ENCODE results near the gene DCBLD1.

DCBLD1 gene

DNA sequence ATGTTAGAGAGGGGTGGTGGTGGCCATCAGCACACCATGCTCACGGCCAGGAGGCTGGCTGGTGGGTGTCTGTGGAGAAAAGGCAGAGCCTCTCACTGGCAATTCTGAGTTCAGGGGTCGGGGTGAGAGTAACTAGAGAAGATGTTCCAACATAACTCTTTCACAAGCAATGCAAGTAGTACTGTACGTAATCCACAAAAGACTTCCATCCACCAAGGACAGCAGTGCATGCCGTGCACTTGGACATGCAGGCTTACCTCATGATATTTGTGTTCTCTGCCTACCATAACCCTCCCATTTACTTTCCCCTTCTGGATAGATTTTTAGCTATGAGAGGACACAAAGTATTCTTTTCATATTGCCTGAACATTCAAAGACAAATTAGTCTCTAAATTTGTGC lies 51.3 kb downstream of the DCBLD1 start:
- DNase-seq (ENCODE audit: low read depth), result no peak
- TF ChIP-seq, protein P1, sequence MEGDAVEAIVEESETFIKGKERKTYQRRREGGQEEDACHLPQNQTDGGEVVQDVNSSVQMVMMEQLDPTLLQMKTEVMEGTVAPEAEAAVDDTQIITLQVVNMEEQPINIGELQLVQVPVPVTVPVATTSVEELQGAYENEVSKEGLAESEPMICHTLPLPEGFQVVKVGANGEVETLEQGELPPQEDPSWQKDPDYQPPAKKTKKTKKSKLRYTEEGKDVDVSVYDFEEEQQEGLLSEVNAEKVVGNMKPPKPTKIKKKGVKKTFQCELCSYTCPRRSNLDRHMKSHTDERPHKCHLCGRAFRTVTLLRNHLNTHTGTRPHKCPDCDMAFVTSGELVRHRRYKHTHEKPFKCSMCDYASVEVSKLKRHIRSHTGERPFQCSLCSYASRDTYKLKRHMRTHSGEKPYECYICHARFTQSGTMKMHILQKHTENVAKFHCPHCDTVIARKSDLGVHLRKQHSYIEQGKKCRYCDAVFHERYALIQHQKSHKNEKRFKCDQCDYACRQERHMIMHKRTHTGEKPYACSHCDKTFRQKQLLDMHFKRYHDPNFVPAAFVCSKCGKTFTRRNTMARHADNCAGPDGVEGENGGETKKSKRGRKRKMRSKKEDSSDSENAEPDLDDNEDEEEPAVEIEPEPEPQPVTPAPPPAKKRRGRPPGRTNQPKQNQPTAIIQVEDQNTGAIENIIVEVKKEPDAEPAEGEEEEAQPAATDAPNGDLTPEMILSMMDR (IDR thresholded peaks at IDR 0.05; ENCODE audit: low read depth, low read length), result no peak
- no peak for TF ChIP-seq POLR2A (IDR thresholded peaks at IDR 0.05; ENCODE audit: extremely low read depth, insufficient read length)
- TF ChIP-seq, protein P2, sequence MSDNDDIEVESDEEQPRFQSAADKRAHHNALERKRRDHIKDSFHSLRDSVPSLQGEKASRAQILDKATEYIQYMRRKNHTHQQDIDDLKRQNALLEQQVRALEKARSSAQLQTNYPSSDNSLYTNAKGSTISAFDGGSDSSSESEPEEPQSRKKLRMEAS (IDR thresholded peaks at IDR 0.05; ENCODE audit: low read depth, low read length), result no peak
- no peak for TF ChIP-seq MYC (IDR thresholded peaks at IDR 0.05; ENCODE audit: low read depth, low read length)
- no peak overlapping the region for H3K4me3 ChIP-seq (ENCODE audit: low read depth, low read length)

DNA sequence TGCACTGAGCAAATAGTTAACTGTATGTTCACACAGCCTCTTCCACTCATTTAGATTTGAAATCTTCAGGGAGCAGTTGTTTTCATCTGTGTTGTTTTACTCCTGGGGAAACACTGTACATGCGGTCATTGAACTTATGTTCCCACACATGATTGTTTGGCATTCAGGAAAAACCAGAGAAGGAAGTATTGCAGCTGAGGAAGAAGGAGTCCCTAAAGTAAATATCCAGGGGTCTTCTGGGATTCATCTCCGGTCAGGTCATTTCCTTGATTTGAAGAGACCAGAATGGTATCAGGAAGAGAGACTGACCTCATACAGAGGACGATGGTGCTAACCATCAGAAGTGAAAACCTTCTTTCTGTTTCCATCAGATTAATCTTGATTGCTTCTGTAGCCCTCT lies 52.5 kb downstream of the DCBLD1 start:
- DNase-seq (ENCODE audit: low read depth), result no peak
- TF ChIP-seq POLR2A (IDR thresholded peaks at IDR 0.05; ENCODE audit: extremely low read depth, insufficient read length) (no peak), MYC (IDR thresholded peaks at IDR 0.05; ENCODE audit: low read depth, low read length) (no peak)
- TF ChIP-seq, protein P2 (IDR thresholded peaks at IDR 0.05; ENCODE audit: low read depth, low read length), result no peak
- TF ChIP-seq, protein P1 (IDR thresholded peaks at IDR 0.05; ENCODE audit: low read depth, low read length), result no peak
- H3K4me3 ChIP-seq (ENCODE audit: low read depth, low read length), result no peak overlapping the region

DNA sequence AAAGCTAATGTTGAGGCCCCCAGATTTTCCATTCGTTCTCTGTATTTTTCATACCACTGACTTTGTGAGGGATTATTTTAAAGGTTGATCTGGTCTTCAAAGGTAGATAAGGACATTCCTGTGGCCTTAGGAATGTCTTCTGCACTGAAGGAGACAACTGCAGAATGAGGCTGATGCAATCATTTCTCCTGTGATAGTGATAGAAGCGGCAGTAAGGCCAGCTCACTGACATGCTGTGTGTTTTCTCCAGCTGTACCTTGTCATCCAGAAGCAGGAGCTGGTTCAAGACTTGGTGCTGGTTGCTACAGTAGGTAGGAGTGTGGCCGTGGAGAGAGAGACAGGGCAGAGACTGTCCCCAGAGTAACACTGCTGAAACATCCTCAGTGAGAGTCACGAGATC lies 53.8 kb downstream of the DCBLD1 start:
- no peak overlapping the region for H3K4me3 ChIP-seq (ENCODE audit: low read depth, low read length)
- TF ChIP-seq MYC (IDR thresholded peaks at IDR 0.05; ENCODE audit: low read depth, low read length) (no peak), POLR2A (IDR thresholded peaks at IDR 0.05; ENCODE audit: extremely low read depth, insufficient read length) (no peak)
- TF ChIP-seq, protein P1 (IDR thresholded peaks at IDR 0.05; ENCODE audit: low read depth, low read length), result no peak
- TF ChIP-seq, protein P2 (IDR thresholded peaks at IDR 0.05; ENCODE audit: low read depth, low read length), result no peak
- no peak for DNase-seq (ENCODE audit: low read depth)

DNA sequence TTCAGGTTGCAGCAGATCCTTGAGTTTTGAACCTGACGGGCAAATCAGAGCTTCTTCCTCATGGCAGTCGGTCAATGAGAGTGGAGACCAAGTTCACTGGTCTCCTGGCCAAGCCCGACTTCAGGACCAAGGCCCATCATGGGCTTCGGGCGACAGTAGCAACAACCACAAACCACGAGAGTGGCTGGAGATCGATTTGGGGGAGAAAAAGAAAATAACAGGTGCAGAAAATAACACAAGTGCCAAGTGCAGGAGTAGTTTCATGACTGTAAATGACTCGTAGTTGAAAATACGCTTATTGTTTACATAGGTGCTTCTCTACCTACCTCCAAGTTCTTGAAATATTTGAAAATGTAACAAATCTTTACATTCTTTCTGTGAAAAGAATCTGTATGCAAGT lies 56.1 kb downstream of the DCBLD1 start:
- H3K4me3 ChIP-seq (ENCODE audit: low read depth, low read length), result no peak overlapping the region
- DNase-seq (ENCODE audit: low read depth), result no peak
- TF ChIP-seq POLR2A (IDR thresholded peaks at IDR 0.05; ENCODE audit: extremely low read depth, insufficient read length), result no peak
- TF ChIP-seq MYC (IDR thresholded peaks at IDR 0.05; ENCODE audit: low read depth, low read length), result no peak
- TF ChIP-seq, protein P1 (IDR thresholded peaks at IDR 0.05; ENCODE audit: low read depth, low read length), result no peak
- TF ChIP-seq, protein P2 (IDR thresholded peaks at IDR 0.05; ENCODE audit: low read depth, low read length), result no peak

DNA sequence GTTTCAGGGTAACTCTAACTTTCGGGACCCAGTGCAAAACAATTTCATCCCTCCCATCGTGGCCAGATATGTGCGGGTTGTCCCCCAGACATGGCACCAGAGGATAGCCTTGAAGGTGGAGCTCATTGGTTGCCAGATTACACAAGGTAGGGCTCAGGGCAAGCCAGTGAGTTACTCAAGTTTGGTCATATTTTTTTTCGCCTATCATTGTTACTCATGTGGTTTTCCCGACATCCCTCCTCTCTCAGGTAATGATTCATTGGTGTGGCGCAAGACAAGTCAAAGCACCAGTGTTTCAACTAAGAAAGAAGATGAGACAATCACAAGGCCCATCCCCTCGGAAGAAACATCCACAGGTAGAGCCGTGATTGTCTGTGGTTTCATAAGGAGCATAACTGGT lies 58.2 kb downstream of the DCBLD1 start:
- no peak overlapping the region for H3K4me3 ChIP-seq (ENCODE audit: low read depth, low read length)
- no peak for TF ChIP-seq POLR2A (IDR thresholded peaks at IDR 0.05; ENCODE audit: extremely low read depth, insufficient read length)
- TF ChIP-seq, protein P2 (IDR thresholded peaks at IDR 0.05; ENCODE audit: low read depth, low read length), result no peak
- TF ChIP-seq MYC (IDR thresholded peaks at IDR 0.05; ENCODE audit: low read depth, low read length), result no peak
- TF ChIP-seq, protein P1 (IDR thresholded peaks at IDR 0.05; ENCODE audit: low read depth, low read length), result no peak
- DNase-seq (ENCODE audit: low read depth), result no peak

DNA sequence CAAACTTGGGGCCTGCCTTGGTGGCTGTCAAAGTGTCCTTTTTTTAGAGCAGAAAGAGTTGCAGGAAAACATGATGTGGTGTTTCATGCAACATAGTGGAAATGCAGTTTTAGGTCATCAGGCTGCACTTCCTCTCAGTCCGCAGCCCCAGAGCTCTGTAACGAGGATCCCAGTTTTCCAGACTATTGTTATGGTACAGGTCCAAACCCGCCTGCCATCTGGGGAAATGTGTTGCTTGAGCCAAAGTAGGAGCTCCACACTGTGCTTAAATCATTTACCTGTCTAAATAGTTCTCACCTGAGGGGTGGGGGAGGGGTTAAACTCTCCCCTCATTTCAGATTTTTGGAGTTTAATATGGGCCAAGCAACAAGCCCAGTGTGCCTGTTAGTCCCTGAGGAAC lies 60.0 kb downstream of the DCBLD1 start:
- TF ChIP-seq MYC (IDR thresholded peaks at IDR 0.05; ENCODE audit: low read depth, low read length) (no peak), POLR2A (IDR thresholded peaks at IDR 0.05; ENCODE audit: extremely low read depth, insufficient read length) (no peak)
- TF ChIP-seq, protein P2 (IDR thresholded peaks at IDR 0.05; ENCODE audit: low read depth, low read length), result no peak
- TF ChIP-seq, protein P1 (IDR thresholded peaks at IDR 0.05; ENCODE audit: low read depth, low read length), result no peak
- no peak for DNase-seq (ENCODE audit: low read depth)

More for the DNA sequence above, 60.0 kb downstream of the DCBLD1 start:
- H3K4me3 ChIP-seq (ENCODE audit: low read depth, low read length), result no peak overlapping the region
